Islet precursor cell (in vitro differentiated cells): ENCODE data around the gene HTR3B.

Source experiments
- DNase-seq: peaks from one replicate; pipeline ENCODE4 v3.0.0-alpha.2; 2018

Gene HTR3B

GRCh38 chr11:113992459-113993110 lies 88.0 kb downstream of the HTR3B start:
- DNase-seq = no peak

GRCh38 chr11:113994077-113994954 lies 89.7 kb downstream of the HTR3B start:
- DNase-seq = peak; percentile 60
